Gastroesophageal sphincter (tissue), 3 donors: Measurements from ENCODE around the gene IMMP2L.

ENCODE experiments used
- EP300 ChIP-seq: sonication (generic); formaldehyde crosslinking; IDR thresholded peaks from one replicate; pipeline ENCODE4 v1.6.1; 2017; ENCODE audit warnings: antibody characterized with exemption, mild to moderate bottlenecking
- POLR2A ChIP-seq, 2 donors: fragments of 450-650 bp; IDR thresholded peaks; one replicate each; pipeline ENCODE4 v1.6.1; 2017; ENCODE audit warnings: antibody characterized with exemption in 2 of 2, mild to moderate bottlenecking in 2 of 2, moderate library complexity in 1 of 2
- POLR2AphosphoS5 ChIP-seq: sonication (generic); formaldehyde crosslinking; IDR thresholded peaks from one replicate; pipeline ENCODE4 v1.6.1; 2017; ENCODE audit warnings: antibody characterized with exemption
- TF ChIP-seq, protein P1 (sequence below), 4 experiments: fragments of 200-600 bp in 2 of 4; fragments of 450-650 bp in 2 of 4; sonication (generic) in 1 of 4; IDR thresholded peaks; one replicate each; pipeline ENCODE4 v1.5.1; 2017 to 2019; ENCODE audit warnings: antibody characterized with exemption in 4 of 4, mild to moderate bottlenecking in 2 of 4, moderate library complexity in 2 of 4

DNA sequence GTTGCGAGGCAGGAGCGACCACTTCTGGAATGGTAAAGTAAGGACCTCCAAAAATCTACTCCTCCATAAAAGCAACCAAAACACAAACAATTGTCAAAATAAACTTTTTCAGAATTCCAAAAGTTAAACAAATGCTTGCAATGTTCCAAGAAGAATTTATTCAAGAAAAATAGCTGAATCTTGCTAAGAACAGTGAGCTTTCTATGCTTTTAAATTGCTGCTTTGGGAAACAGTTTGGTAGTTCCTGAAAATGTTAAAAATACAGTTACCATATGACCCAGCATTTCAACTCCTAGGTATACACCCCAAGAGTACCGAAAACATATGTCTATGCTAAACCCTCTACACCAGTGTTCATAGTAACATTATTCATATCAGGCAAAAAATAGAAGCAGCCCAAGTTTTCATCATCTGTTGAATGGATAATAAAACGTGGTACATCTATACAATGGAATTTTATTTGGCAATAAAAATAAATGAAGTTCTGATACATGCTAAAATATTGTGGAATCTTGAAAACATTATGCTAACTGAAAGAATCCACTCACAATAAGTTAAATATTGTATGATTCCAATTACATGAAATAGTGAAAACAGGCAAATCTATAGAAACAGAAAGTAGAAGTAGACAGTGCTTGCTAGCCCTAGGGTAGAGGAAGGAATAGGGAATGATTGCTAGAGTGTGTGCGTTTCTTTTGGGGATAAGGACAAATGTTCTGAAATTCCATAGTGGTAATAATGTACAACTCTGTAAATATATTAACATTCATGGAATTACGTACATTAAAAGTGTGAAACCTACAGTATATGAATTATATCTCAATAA, 414.4 kb downstream of the IMMP2L start:
- TF ChIP-seq, protein P1, sequence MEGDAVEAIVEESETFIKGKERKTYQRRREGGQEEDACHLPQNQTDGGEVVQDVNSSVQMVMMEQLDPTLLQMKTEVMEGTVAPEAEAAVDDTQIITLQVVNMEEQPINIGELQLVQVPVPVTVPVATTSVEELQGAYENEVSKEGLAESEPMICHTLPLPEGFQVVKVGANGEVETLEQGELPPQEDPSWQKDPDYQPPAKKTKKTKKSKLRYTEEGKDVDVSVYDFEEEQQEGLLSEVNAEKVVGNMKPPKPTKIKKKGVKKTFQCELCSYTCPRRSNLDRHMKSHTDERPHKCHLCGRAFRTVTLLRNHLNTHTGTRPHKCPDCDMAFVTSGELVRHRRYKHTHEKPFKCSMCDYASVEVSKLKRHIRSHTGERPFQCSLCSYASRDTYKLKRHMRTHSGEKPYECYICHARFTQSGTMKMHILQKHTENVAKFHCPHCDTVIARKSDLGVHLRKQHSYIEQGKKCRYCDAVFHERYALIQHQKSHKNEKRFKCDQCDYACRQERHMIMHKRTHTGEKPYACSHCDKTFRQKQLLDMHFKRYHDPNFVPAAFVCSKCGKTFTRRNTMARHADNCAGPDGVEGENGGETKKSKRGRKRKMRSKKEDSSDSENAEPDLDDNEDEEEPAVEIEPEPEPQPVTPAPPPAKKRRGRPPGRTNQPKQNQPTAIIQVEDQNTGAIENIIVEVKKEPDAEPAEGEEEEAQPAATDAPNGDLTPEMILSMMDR (IDR thresholded peaks at IDR 0.05) = no peak
- no peak for TF ChIP-seq EP300
- TF ChIP-seq POLR2AphosphoS5 = no peak
- no peak for TF ChIP-seq POLR2A (IDR thresholded peaks at IDR 0.05)
